HG03571 (cell line): ENCODE measurements around the gene OR52E6.

ENCODE experiments used
- ATAC-seq: cut with Tn5 transposase; IDR thresholded peaks from one replicate; pipeline ENCODE4 v1.9.1; 2021; ENCODE audit not compliant: unreplicated experiment

The OR52E6 gene

DNA sequence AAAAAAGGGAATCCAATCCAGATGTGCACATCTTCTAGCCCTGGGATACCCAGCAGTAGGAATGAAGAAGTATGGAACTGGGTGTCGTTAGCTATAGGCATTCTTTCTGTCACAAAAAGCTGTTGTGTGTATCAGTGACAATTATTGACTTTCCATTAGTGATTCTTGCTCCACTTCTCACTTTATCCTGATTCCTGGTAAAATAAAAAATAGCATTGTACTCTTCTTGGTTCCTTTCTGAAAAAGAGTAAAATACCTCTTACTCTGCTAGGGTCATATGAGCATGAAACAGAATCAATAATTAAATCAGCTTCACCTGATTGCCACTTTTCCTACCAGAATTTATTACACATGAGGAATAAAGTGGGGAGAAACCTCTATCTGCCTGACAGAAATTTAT is at the start of gene OR52E6:
Gene OR52E6 (minus strand): TSS at position 101 of the 400 bp plus-strand sequence. CDS start 0 bp downstream, at position 101.
- ATAC-seq, result no peak

DNA sequence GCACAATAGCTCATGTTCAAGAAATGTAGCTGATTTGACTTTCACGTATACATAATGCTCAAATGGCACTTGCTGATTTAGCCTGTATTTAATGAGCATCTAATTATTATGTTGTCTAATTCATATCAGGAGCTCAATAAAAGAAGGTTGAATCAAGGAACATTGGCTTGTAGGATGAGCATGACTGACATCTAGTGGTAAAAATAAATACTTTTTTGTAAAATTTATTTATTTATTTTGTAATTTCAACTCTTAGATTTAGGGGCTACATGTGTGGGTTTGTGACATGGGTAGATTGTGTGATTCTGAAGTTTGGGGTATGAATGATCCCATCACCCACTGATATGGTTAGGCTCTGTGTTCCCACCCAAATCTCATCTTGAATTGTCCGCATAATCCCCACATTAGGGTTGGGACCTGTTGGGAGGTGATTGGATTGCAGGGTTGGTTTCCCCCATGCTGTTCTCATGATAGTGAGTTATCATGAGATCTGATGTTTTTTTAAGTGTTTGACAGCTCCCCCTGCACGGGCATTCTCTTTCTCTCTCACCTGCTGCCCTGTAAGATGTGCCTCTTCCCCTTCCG is 49.6 kb upstream of the OR52E6 start:
- no peak for ATAC-seq

DNA sequence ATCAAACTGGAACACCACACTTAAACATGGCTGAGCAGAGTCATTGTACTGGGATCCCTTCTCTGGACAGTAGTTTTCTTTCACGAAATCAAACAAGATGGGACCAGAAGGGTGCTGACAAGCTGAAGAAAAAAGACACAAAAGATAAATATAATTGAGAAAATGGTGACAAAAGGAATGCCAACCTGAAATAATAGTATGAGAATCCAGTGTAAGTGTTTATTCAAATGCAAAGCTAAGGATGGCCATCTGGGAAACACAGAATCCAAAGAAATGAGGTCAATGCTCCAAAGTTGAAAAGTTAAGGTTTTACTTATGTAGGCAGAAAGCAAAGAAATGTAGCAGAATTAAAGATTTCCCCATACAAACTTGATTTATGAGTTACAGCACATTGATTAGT is 46.0 kb upstream of the OR52E6 start:
- no peak for ATAC-seq

DNA sequence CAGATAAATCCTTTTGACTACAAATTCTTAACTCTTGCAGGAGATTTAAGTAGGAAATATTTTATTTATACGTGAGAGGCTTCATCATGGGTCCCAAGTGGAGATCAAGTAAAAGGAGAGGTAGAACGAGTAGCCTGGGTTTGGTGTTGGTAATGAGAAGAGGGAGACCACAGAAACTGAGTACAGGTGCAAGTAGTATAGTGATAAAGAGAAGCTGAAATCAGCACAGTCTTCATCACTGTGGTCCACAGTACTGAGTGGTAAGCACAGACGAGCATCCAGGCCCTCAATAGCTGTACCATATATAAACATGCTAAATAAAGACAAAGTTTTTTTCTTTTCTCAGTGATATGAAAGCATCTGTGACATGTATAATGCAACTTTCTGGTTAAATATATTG is 45.5 kb upstream of the OR52E6 start:
- no peak for ATAC-seq

DNA sequence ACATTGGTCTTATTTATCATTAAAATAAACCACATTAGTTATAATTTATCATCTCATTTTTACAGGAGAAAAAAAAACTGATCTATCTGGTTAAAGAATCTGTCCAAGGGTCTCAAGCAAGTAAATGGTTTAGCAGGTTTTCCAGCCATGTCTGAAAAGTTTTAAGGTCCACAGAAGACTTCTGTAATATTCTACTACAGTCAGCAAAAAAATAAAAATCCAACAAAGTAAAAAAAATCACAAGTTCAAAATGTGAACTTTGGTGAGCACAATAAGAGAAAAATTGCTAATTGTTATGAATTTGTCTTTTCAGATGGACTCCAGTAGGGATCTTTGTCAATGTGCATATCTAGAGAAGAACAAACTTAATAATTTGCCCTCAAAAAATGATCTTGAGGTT is 40.1 kb upstream of the OR52E6 start:
- ATAC-seq, result no peak

DNA sequence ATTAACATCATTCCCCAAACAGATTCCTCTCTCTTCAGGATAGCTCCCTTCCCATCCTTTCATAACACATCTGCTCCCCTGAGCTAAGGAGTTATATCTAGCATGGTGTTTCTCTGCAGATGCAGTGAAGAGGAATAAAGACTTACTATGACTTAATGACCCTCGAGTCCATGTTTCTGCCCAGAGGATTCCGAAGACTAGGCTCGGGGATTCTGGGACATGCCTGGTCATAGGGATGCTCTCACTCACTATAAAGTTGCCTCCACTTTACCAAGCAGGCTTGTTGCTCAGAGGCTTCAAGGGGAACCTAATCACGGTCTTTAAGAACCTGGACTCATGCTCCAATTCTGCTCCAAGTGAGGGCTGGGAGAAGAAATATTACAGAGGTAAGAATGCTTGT is 38.6 kb upstream of the OR52E6 start, which contains the start of gene OR52E4:
Gene OR52E4 (plus strand): TSS at position 301 of the 400 bp plus-strand sequence. CDS start 3,664 bp downstream, outside the sequence.
- no peak for ATAC-seq

DNA sequence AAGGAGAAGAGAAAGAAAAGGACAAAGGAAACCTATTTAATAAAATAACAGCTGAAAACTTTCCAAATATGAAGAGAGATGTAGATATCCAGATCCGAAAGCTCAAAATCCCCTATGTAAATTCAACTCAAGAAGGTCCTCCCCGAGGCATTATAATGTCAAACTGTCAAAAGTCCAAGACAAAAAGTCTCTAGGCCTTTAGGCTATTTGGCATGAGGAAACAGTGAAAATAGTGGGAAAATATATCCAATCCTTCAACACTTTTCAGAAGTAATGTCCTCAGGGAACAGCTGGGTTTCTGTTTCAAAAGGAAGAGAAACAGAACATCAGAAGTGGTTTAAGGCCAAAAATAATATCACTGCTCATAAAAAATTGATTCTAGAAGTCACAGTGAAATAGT is 36.9 kb upstream of the OR52E6 start:
- ATAC-seq, result no peak

DNA sequence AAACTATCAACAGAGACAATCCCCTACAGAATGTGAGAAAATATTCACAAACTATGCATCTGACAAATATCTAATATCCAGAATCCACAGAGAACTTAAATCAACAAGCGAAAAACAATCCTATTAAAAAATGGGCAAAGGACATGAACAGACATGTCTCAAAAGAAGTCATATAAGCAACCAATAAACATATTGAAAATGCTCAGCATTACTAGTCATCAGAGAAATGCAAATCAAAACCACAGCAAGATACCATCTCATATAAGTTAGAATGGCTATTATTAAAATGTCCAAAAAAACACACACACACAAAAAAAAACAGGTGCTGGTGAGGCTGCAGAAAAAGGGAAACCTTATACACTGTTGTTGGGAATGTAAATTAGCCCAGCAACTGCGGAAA is 24.1 kb upstream of the OR52E6 start:
- ATAC-seq, result no peak

DNA sequence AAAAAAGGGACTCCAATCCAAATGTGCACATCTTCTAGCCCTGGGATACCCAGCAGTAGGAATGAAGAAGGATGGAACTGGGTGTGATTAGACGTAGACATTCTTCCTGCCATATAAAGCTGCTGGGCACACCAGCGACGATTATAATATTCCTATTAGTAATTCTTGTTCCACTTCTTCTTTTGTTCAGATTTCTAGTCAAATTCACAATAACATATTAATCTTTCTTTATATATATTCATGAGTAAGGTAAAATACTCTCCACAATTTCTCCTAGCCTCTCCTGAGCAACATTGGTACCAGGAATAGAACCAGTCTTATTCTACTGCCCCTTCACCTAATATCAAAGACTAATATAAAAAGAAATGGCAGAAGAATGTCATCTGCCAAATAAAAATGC is 15.9 kb upstream of the OR52E6 start, which contains the start of gene OR52E8:
Gene OR52E8 (minus strand): TSS at position 101 of the 400 bp plus-strand sequence. CDS start 0 bp downstream, at position 101.
- no peak for ATAC-seq

DNA sequence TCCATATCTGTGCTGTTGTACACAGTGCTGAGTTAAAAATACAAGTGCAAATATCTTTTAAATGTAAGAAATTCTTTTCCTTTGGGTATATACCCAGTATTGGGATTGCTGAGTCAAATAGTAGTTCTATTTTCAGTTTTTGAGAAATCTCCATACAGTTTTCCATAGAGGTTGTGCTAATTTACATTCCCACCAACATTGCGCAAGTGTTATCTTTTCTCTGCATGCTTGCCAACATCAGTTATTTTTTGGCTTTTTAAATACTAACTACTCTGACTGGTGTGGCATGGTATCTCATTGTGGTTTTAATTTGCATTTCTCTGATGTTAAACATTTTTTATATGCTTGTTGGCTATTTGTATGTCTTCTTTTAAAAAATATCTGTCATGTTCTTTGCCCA is 9.3 kb upstream of the OR52E6 start:
- no peak for ATAC-seq

DNA sequence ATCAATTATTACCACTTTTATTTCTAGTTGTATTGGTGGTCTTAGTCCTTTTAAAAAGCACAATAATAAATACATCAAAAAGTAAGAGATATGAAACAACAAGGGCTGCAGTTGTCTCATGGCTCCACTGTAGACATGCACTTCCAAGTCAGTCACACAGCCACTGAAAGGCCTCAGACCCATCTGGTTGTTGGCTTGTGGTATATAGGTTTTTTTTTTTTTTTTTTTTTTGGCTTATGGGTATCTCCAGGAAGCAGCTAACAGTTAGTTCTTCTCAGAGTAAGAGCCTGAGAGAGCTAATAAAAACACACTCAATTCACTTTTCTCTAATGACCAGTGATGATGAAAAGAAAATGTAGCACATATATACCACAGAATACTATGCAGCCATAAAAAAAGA is 6.0 kb upstream of the OR52E6 start:
- ATAC-seq, result no peak

DNA sequence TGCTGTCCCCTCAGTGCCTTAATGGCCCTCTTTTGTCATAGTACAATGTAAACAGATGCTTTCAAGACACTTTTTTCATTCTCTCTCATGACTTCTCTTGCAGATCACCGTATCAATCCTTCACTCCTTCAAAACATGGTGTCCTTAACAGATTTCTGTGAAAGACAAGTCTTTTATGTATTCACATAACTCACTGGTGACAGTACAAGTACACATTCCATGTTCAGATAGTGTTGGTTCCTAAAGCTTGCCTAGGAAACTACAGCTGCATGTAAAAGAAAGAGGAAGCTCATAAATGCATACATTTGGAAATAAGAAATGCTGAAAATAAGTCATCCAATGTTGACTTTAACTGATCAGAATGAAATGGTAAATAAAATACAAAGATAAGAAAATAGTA is 5.0 kb upstream of the OR52E6 start:
- no peak for ATAC-seq

DNA sequence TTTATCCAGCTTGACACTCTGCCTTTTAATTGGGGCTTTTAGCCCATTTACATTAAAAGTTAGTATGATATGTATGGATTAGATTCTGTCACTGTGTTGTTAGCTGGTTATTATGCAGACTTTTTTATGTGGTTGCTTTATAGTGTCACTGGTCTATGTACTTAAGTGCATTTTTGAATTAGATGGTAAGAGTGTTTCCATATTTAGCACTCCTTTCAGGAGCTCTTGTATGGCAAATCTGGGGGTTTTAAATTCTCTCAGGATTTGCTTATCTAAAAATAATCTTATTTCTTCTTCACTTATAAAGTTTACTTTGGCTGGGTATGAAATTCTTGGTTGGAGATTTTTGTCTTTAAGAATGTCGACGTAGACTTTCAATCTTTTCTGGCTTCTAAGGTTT is 4.0 kb downstream of the OR52E6 start:
- ATAC-seq, result no peak

DNA sequence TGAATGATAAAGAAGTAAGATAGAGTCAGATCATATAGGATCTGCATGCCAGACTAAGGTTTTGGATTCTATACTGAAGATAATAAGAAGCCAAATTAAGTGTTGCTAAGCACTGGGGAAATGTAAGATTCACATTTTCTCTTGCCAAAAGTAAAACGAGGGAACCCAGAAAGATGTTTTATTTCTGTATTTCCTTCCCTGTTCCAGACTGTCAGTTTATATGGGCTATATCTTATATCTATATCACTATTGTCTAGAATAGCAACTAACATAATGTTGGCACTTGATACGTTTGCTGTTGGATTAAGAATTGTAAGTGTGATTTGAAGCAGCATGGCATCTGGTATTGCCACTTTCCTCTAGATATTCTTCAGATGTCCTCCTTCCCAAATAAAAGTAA is 8.3 kb downstream of the OR52E6 start:
- no peak for ATAC-seq

DNA sequence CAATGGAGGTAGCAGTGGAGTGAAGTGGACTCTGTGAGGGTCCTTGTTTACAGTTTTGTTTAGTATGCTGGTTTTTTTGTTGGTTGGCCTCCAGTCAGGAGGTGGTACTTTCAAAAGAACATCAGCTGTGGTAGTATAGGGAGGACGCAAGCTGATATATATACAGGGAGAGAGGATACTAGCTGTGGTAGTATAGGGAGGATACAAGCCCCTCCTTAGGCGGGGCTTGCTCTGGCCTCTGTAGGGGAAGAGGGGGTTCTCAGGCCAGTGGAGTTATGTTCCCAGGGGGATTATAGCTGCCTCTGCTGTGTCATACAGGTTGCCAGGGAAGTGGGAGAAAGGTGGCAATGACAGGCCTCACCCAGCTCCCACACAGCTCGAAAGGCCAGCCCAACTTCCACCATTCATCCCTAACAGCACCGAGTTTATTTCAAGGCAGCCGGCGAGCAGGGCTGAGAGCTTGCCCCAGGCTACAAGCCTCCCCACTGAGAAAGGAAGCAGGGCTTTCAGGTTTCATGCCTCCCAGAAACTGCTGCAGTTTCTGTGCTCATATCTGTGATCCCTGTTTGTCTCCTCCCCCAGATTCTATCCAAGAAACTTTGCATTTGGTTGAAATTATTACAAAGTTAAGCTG is 10.4 kb downstream of the OR52E6 start:
- ATAC-seq, result no peak

DNA sequence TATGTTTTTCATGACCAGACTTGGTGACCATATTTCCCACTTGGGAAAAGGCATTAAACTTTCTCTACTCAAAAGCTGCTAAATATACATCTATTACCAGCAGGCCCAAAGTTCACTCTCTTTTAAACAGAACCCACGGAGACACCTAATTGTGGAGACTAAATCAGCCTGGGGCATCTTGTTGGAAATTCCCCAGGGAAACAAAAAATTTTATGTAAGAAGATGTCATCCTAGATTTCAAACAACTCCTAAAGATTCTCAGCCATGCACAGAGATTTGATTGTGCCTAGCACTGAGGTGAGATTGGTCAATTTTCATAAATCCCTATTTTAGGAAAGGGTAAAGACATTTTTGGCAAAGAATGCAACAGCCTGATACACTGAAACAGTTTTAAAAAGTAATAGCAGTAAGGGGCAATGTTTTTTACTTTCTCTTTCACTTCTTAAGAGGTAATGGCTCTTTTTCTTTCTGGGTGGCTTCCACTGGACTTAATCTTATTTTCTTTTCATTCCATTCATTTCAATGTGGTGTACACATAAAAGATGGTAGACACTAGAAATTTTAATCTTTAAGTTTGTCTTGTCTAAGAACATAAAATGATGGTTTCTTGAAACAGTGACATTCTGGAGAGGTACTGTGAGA is 23.3 kb downstream of the OR52E6 start:
- no peak for ATAC-seq

DNA sequence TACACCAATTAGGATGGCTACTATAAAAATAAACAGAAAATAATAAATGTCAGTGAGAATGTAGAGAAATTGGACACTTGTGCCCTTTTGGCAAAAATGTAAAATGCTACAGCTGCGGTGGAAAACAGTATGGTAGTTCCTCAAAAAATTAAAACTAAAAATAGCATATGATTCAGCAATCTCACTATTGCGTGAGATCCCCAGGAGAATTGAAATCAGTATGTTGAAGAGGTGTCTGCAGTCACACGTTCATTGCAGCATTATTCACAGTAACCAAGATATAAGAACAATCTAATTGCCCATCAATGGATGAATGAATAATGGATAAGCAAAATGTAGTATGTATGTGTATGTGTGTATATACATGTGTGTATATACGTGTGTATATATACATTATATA is 26.2 kb downstream of the OR52E6 start:
- ATAC-seq, result no peak

DNA sequence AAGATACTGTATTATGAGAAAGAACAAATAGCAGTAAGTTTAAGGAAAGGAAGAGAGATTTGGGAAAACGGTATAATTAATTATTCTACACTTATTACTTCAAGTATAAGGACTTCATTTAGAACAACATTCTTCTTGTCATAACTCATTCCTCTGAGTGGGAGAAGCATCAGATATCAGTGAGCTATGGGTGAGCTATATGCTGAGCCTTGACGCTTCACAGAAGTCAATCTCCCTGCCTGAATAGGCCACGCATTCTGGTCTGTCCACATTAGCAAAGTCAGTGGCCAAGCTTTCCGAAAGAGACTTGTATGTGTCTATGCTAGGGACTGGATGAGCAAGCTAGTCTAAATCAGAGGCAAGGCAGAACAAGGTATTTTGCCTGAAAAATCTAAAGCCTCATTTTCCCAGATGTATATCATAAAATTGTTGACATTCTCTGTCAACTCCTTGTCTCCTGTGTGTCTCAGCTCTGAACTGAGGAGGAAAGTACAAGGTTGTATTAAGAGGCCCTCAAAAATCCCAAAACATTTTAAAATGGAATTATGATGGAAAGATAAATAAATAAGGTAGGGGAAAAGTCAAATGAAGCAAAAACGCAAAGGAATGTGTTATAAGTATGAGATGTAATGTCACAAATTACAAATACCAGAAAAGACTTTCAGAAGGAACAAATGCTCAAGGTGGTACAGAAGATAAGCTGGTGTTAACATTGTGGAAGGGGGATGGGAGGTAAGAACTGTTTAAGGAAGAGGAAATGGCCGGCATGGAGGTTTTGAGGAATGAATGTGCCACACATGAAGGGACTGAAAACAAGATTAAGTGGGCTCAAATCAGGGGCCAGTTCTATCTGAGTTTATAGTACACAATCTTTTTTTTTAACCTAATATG is 31.5 kb downstream of the OR52E6 start:
- no peak for ATAC-seq

DNA sequence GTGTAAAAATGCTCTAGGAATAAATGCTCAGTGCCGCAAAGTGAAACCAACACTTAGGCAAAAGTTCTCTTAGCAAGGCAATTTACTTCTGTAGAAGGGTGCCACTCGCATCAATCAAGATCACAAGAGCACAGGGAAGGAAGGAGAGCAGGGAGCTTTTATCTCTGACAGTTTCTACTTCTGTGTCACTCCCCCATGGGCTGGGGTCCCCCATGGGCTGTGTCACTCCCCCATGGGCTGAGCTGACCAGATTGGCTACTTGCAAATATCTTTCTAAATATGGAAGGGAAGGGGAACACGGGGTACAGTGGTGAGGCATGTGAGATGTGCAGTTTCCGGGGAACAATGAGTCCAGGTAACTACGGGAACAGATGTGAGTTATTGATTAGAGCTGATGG is 32.6 kb downstream of the OR52E6 start:
- ATAC-seq, result no peak

DNA sequence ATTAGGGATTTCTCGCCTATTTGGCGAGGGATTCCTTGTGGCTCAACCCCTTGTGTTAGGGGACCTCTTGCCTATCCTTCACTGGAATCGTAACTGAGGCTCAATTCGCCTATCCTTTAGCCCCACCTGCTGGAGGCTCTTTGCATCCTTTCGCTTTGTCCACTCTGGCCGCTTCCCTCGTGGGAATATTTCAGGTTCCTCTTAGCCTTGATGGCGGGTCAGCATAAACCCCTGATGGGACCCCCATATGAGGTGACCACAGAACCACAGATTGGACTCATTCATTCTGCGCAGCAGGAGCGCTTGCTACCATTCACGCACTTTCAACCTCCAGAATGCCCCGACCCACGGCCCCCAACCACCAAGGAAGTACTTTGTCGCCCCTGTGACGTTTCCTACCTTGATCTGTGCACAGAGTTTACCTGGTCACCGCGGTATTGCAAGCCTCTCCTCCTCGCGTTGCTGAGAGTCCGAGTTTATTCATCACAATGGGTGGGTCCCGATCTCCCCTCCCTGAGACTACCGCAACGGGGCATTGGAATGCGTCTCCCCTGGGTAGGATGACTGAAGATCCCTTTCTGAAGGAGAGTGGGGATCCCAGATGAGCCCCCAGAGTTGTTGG is 33.1 kb downstream of the OR52E6 start, which contains the start of gene OR52N2:
Gene OR52N2 (plus strand): TSS at position 425 of the 622 bp plus-strand sequence. CDS start 11,412 bp downstream, outside the sequence.
- ATAC-seq, result peak; percentile 93

DNA sequence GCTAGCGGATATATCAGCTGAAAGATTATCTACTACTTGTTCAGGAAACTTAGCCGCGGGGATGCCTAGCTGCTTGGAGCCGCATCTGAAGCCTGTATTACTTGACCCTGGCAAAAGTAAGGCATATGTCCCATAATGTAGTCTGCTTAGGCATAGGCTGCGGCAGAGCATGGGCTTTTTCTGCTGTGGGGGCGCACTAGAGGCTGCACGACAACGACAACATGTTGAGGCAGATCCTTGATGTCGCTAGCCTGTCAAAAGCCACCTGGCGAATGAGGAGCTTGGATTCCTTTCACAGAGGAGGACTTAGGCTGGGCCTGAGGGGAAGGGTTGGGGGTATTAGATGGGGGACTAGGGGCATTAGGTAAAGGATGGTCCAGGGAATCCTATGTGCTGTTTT is 34.1 kb downstream of the OR52E6 start:
- ATAC-seq, result no peak
